K562 treated with DMSO at 1 percent for 48 hours (cell line): ENCODE measurements around the gene TAS2R3. TPM values are rescaled to one million over a fixed set of nuclear protein-coding genes. Genes with fewer than 3 reads are reported as not detected.

Source experiments
- total RNA-seq: library from RNA; unstranded; fragments of 300-600 nt; gene quantifications from 2 replicates; pipeline ENCODE4 v1.2.3, GENCODE V29; 2022; ENCODE audit warnings: low replicate concordance; ENCODE audit errors: extremely low read depth

Gene TAS2R3, protein sequence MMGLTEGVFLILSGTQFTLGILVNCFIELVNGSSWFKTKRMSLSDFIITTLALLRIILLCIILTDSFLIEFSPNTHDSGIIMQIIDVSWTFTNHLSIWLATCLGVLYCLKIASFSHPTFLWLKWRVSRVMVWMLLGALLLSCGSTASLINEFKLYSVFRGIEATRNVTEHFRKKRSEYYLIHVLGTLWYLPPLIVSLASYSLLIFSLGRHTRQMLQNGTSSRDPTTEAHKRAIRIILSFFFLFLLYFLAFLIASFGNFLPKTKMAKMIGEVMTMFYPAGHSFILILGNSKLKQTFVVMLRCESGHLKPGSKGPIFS
- total RNA-seq, result not detected in 2 replicates

DNA sequence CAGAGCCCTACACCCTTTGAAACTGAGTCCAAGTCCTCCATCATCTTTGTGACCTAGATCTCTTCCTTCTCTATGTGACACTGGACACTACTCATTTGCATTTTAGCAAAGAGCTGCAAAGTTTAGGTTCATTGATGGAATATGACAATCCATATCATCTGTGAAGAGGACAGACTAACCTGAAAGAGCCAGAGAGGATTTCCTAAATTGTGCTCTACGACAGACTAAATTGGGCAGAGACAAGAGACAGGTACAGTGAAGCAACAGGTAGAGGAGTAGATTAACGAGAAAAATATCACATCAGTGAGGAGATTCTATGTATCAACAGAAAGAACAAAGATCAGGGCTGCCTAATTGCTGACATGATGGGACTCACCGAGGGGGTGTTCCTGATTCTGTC is at the start of gene TAS2R3:
TAS2R3 (plus strand) TSS at position 301 of the 400 bp plus-strand sequence; CDS start at position 363, 62 bp downstream.

GRCh38 chr7:141737836-141738591 is 25.9 kb upstream of the TAS2R3 start, which contains the start of gene SSBP1:
SSBP1 (plus strand) TSS chr7:141738358; CDS start chr7:141739167, 809 bp downstream.

DNA sequence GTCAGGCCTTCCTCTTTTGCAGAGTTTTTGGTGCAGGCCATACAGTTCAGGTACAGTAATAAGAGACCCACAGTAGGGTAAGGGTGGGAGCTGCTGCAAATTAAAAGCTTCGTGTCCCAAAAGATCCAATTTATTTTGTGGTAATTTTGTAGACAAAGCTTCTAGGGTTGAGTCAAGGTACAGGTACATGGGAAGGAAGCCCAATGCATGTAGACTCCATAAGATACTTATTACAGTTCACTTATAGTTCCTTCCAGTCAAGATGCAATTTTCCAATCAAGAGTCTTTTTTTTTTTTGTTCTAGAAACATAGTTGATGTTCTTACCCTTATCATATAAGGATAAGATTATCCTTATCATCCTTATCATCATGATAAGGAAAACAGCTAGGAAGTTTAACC is 12.5 kb downstream of the TAS2R3 start, which contains the start of gene TAS2R4:
TAS2R4 (plus strand) TSS at position 301 of the 400 bp plus-strand sequence. CDS start 1,815 bp downstream, outside the sequence.

DNA sequence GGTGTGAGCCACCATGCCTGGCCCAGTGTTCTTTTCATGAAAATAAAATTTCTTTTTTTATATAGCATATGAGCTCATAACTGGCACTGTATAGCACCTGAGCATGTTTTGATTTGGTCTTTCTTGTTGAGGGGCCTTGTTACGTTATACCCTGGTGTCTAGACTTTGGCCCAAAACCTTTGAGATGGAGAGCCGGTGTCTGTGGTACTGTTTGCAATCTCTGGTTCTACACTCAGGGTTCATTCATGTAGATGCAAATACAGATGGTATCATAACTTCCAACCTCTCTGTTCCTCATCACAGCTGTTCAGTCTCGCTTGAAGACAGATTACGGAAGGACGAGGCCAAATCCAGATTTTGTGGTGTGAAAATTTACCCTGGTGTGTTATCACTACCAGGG is 26.0 kb downstream of the TAS2R3 start, which contains the start of gene TAS2R5:
TAS2R5 (plus strand) TSS at position 301 of the 400 bp plus-strand sequence. CDS start 145 bp downstream, outside the sequence.

Other genes with a start within 250 kb of the TAS2R3 start
- not detected in 2 replicates for gene AGK, start 212.7 kb upstream of the TAS2R3 start, total RNA-seq
- gene DENND11, start 61.9 kb upstream of the TAS2R3 start, total RNA-seq, result not detected in 2 replicates
- not detected in 2 replicates for gene WEE2, start 55.7 kb upstream of the TAS2R3 start, total RNA-seq
- gene SSBP1, start 25.7 kb upstream of the TAS2R3 start, total RNA-seq, result not detected in 2 replicates
- gene TAS2R4, start 12.6 kb downstream of the TAS2R3 start, total RNA-seq, result not detected in 2 replicates
- not detected in 2 replicates for gene TAS2R5, start 26.1 kb downstream of the TAS2R3 start, total RNA-seq
- not detected in 2 replicates for gene PRSS37, start 77.4 kb downstream of the TAS2R3 start, total RNA-seq
- gene OR9A4, start 152.3 kb downstream of the TAS2R3 start, total RNA-seq, result not detected in 2 replicates
- not detected in 2 replicates for gene CLEC5A, start 182.9 kb downstream of the TAS2R3 start, total RNA-seq
- not detected in 2 replicates for gene TAS2R38, start 209.7 kb downstream of the TAS2R3 start, total RNA-seq
- not detected in 2 replicates for gene MGAM, start 231.8 kb downstream of the TAS2R3 start, total RNA-seq